HG03064 (cell line): Measurements from ENCODE around the gene NTNG1.

Source experiments
- ATAC-seq: cut with Tn5 transposase; IDR thresholded peaks from one replicate; pipeline ENCODE4 v1.9.1; 2021; ENCODE audit warnings: low read depth; ENCODE audit not compliant: unreplicated experiment

Gene NTNG1

DNA sequence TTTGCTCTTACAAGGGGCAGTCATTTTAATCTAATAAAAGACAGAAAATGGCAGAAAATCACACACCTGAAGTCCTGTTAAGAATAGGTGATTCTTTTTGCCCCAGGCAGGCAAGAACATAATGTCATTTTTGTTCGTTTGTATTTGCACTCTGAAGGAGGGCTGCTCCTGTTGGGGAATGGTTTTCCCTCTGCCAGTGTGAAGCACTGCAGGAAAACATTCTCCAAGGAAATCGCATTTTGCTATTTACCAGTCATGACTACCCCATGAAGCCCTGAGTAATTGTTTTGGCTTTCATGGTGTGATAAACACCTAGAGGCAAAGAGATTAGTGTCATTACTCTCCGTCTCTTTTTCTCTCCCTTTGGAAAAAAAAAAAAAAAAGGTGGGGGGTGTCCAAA is 345.5 kb downstream of the NTNG1 start:
- no peak for ATAC-seq

DNA sequence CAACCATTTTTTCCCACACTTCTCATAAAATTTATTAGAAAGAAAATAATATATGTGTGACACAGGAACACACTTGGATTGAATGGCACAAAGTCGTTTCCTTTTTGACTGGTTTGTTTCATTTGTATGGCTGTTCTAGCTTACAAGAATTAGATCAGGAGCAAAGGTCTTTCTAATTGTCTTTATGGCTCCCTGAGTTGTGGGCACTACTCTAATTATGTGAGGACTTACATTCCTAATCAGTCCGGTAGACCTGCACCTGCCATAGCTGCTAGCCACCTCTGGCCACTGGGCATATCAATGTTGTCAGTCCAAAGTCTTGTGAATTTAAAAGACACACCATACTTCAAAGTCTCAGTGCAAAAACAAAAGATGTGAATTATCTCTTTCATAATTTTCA is 346.7 kb downstream of the NTNG1 start:
- no peak for ATAC-seq

DNA sequence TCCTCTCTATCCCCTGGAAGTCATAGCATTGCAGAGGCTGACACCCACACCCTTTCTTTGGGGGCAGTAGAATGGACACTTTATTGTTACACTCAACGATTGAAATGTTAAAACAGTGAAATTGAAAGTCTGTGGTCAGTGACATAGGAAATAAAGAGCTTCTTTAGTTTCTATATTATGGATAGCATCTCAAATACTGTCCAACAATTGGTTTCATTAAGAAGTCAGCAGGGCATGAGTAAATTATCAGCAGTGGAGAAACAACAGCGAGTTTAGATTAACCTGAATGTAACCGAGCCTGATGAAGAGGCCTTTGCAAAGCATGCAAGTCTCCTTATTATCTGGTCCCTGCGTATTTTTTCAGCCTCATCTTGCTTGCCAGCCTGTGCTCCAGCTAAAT is 350.7 kb downstream of the NTNG1 start:
- no peak for ATAC-seq

DNA sequence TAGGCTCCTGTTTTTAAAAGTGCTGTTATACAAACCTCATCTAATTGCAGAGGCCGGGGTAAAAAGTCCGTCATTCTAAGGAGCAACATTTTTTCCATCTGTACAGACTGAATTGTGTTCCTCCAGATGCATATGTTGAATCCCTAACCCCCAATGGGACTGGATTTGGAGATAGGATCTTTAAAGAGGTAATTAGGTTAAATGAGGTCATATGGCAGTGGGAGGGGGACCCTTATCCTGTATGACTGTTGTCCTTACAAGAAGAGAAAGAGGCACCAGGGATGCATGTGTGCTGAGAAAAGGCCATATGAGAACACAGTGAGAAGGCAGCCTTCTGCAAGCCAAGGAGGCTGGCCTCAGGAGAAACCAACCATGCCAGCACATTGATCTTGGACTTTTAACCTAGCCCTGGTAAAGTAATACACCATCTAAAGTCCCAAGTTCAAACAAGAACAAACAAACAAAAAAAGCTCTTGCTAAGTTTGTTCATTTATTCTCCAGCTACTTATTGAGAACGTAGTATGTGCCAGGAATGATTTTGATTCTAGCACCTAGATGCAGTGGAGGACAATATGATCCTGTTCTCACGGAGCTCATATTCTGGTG is 352.4 kb downstream of the NTNG1 start:
- no peak for ATAC-seq

DNA sequence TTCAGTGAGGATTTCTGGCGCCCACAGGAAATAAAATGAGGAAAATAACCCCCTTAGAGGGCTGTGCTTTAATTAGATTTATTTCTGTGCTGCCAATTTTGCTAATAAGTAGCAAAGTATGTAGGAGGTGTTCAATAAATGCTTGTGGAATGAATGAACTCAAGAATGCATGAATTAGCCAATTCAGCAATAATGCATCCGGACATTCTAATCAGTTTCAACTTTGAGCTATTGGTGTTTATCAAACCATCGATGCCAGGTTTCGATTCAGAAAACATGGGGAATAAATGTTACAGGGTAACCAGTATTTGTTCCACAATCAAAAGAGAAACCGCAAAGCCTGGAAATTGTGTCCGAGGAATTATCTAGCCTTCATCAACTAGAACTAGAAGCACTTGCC is 353.2 kb downstream of the NTNG1 start:
- ATAC-seq = no peak

DNA sequence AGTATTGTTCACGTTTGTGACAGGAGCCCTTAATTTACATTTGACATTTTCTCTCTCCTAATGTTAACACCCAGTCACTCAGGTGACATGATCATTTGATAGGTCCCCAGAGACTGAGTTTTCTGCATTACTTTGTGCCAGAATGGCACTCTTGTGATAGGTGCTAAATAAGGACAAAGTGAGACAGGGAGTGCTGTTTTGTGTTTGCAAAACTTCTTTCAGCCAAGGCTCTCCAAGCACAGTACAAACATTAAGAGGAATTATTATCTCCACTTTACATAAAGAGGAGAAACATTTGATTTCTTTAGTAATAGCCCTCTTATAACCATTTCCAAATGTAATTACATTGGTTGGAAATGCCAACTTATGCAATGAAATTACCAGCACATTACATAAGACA is 355.2 kb downstream of the NTNG1 start:
- no peak for ATAC-seq

DNA sequence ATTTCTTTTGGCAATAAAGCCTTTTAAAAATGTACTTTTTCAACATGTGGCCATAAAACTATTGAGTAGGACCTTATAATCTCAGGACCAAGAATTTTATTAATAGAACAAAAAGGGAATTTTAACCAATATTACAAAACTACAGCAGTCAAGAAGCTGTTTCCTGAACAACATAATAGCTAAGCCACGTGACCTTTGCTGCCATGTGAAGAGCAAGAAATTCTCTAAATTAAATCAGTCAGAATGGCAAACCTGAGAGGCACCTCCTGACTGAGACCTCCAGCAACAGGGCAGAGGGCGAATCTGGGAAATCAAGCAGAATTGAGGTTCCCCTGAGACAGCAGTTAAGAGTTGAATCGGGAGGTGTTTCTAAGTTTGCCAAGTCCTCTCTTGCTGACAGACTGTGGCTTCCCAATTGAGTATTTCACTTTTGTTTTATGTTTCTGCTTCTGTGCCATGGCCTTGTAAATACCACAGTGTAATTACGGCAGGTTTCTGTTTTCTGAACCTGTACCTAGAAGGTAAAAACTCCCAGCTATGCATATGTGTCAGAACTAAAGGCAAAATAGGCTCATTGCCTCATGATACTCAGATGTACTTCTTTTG is 358.4 kb downstream of the NTNG1 start:
- peak; percentile 99 for ATAC-seq

DNA sequence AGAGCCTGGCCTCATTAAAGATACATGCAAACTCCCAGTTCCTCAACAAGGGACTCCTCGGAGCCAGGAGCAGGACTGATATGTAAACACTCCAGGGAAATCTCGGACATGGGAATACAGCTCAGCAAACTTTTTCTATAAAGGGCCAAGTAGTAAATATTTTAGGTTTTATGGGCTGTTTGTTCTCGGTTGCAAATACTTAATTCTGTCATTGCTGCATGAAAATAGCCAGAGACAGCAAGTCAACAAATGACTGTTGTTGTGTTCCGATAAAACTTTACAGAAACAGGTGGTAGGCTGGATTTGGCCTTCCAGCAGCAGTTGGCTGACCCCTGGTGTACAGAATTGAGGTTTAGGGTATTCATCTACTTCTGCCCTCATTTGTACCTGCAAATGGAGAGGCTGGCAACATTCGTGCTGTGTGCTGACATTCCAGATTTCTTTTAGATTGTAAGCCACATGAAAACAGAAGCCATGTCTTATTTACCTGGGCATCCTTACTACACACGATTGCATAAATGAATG is 360.3 kb downstream of the NTNG1 start:
- no peak for ATAC-seq

DNA sequence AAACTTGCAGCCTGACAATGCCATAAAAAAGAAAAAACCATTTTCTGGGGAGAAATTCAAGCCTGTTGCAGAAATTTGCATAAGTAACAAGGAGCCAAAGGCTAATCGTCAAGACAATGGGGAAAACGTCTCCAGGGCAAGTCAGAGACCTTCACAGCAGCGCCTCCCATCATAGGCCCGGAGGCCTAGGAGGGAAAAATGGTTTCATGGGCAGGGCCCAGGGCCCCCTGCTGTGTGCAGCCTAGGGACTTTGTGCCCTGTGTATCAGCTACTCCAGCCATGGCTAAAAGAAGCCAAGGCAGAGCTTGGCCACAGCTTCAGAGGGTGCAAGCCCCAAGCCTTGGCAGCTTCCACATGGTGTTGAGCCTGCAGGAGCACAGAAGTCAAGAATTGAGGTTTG is 369.5 kb downstream of the NTNG1 start:
- no peak for ATAC-seq

DNA sequence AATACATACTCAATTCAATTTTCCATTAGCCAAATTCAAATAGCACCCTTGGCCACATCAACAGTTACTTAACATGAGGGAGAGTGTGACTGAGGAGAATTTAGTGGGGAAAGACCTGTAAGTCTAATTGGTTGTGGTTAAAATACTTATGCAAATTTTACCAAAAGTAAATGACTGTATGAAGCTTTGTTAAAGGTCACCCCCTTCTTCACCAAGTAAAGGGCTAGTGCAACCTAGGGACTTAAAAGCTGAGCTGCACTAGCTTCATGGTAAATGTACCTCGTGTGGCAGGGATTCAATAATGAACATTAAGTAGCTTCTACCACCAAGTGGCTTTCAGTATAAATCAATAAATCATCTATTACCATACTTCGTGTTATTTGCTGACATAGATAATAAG is 372.0 kb downstream of the NTNG1 start:
- ATAC-seq = no peak

DNA sequence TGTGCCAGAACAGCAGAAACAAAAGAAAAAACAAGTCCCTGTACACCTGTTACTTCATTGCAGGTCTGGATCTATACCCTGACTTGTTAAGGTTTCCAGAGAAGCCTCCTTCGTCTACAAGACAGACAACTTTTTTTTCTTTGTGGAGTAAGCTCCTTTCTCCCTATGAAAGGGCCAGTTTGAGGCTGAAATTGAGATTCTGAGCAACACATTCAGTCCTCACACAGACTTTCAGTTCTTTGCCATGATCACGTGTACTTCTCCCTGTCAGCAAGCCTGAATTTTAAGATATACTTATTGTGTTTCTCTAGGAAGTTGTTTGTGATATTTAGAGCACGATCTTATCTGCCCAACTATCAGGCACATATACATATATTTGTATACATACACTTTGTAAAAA is 374.0 kb downstream of the NTNG1 start:
- ATAC-seq = no peak

DNA sequence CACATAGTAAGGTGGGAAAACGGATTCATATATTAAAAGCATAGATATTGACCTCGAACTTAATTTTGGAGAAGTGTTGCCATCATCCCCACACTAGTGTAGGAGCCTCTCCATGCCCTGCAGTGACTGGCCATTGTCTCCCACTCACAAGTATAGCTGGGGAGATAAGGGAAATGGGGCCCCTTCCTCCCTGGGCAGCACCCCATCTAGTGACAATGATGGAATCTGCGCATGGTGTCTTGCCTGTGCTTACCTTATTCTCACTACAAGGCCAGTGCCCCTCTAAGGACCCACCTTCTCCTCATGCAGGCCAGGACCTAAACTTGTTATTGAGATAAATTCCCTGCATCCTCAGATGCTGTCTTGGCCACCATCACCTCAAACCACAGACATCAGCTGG is 374.9 kb downstream of the NTNG1 start:
- ATAC-seq = no peak

DNA sequence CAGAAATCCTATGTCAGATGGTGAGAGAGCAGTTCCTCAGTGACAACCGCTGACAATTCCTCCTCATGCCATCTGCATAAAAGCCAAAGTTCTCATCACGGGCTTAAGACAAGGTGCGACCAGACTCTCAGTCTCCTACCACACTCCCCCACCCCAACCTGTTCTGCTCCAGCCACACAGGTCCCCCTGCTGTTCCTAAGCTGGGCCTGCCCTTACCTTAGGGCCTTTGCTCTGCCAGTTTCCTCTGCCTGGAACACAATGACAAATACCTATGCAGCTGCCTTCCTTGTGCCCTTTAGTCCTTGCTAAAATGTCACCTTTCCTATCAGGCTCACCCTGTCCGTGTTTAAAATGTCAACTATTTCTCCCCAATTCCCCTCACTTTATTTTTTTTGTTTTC is 382.2 kb downstream of the NTNG1 start:
- ATAC-seq = no peak

DNA sequence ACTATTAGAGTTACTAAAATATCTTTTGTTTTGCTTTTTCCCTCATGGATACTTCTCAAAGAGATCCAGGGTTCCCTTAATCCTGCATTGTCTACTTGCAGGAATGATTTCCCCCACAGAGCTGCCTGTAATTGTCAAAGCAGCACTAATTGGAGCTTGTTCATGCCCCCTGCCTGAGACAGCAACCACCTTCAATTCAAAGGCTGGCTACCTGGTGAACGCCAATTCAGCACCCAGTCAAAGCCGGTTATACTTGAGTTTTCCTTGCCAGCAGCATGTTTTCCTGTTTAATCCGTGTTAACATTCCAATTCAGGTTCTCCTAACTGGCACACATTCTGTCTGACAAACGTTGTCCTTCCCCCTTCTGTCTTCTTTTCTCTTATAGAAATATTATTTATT is 382.9 kb downstream of the NTNG1 start:
- no peak for ATAC-seq

DNA sequence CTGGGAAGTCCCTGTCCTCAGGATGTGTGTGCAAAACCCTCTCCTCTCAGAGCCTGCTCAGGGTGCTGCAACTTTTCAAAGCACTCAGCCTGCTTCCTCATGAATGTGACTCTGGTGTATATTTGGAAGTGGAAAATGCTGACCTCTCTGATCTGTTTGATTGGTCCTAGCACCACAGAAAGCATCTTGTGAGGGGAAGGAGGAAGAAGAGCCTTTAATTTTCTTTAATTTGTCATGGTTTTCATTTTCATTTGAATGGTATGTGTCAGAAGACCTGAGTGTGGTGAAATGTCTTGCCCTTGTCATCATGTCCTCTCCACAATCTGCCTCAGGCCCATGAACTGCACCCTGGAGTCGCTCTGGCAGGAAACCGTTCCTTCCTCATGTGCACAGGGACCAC is 383.5 kb downstream of the NTNG1 start:
- no peak for ATAC-seq

DNA sequence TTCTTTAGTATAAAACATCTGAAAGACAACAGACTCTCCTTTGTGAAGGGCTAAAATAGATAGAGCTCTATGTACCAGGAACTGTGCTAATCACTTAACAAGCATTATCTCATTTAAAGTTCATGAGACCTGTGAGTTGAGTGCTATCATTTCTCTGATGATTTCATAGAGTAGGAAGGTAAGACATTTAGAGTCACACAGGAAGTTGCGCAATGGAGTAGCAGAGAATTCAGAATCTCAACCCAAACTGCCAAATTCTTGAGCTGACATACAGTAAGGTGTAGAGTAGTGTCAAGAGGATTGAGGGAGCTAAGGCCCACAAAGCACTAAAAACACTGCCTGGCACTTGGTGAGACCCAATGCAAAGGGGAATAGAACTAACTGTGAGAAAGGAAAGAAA is 384.3 kb downstream of the NTNG1 start:
- no peak for ATAC-seq

DNA sequence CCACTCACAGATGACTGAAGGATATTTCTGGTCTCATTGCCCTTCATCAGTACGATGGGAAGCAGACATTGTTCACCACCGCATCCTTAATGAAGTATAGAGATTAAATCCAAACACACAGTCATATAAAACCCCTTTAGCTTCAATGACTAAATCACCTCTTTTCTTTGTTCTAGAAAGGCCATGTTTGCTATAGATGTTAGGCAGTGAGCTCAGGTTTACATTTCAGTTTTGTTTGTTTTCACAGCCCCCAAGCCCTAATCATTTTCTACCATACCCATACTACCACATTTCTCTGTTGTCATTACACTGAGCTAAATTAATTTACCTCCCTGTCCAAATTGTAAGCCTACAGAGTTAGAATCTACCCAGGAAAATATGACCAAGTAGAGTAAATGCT is 385.1 kb downstream of the NTNG1 start:
- ATAC-seq = no peak

DNA sequence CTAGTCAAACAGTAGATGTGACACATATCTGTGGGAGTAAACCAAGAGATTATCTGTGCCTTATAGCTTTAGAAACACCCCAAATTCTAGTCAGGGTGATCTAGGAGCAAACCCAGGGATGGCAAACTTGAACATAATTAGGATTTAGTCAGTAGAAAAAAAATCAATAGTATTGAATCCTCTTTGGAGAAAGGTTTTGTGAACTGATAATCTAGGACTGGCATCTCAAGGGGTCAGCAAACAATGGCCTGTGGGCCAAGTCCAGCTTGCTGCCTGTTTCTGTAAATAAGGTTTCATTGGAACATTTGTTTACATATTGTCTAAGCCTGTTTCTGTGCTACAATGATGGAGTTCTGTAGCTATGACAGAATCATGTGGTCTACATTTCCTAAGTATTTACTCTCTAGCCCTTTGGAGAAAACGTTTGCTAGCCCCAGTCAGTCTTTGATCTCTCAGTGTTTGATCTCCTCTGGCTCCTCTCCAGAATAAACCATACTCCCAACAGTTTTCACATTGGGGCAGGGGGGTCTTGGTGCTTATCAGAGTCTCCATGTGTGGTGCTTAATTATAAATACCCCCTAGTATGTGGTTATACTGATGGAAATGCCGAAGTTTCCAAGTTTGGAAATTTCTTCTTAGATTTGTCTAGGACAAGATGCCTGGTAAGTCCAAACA is 385.8 kb downstream of the NTNG1 start:
- no peak for ATAC-seq

DNA sequence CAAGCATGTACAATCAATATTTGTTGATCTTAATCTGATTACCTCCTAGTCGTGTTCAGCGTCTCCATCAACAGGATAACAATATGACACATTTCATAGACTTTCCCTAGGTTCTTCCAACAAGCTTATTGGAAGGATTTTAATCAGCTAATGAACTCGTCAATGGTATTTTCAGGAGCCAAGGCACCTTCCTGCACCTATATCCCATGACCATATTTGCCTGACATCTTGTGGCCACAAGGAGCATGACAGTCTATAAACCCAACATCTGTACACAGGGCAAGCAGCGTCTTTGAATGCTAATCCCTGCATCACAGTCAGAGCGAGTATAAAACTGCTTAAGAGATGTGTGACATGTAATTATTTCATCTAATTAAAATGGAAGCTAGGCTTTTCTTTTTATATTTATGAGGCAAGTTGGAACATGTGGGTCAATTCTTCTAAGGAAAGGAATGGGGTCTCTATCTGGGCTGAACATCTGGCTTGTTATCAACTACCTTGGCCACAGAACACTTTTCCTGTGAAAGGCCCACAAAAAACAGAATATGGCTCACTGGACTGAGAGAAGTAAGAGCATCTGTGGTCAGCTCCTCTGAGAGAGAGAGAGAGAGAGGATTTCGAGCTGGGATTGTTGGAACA is 388.8 kb downstream of the NTNG1 start:
- ATAC-seq = peak; percentile 96

DNA sequence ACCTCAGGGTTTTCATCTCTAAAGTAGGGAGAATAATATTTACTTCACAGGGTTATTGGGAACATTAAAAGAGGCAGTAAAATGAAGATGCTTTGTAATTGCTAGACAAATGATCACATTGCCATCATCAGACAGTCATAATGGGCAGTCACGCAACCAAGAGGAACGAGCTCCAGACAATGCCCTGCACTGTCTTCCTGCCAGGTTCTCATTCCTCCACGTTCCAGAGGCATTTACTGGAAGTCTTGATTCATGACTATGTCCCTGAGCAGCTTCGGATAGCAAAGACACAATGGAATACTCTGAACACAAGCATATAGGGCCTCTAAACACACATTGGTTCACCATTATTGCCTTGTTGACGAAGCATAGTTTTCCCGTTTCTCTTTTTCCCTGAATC is 389.7 kb downstream of the NTNG1 start:
- ATAC-seq = no peak

DNA sequence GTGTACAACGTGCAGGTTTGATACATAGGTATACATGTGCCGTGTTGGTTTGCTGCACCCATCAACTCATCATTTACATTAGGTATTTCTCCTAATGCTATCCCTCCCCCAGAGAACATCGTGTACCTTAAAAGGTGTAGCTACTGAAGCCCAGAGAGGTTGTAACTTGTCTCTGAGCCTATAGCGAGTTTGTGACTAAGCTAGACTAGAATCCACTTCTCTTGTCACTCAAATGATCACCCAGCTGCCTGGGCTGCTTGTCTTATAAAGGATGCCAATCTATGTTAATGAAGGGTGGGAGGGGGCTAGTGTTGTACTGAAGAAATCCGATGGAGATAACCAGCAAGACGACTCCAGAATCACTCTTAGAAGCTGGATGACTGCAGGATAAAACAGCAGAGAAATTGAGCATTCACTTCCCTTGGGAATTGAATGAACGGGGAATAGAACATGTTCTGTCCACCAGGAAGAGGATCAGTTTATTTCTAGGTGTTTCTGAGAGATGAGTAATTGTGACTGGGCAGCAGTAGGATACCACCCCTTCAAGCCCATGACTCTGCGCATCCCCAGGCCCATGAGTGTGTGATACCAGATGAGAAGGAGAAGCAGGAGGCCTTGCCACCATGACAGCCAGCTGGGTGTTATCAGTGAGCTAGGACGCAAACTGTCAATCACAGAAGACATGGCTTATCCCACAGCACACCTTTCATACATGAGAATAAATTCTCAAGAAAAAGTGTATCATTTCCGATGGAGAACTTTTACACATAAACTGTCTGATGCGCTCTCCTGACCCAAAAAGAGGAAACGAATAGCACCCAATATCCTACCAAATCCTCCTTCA is 390.4 kb downstream of the NTNG1 start:
- no peak for ATAC-seq
